ENCODE measurements around the gene ATG4B.
"Not testable (repeated sequence)": the region's sequence is repeated elsewhere in the genome, so short reads cannot be mapped to it uniquely, and the experiment has no call there.

ATG4B gene

GRCh38 chr2:241660593-241661213, 23.2 kb downstream of the ATG4B start:
- peaks cover 32% of the 10 kb centered on the region for H3K4me1 ChIP-seq (ENCODE audit: insufficient read depth, insufficient read length)
- TF ChIP-seq ZNF274 (IDR thresholded peaks at IDR 0.05; ENCODE audit: low read depth, low read length) (no peak), YY1 (IDR thresholded peaks at IDR 0.05; ENCODE audit: insufficient read depth, insufficient read length) (no peak), SUZ12 (IDR thresholded peaks at IDR 0.05; ENCODE audit: extremely low read depth, insufficient read depth, insufficient read length) (no peak)
- H3K36me3 ChIP-seq (ENCODE audit: insufficient read depth, insufficient read length, low read length): peaks cover 59% of the 10 kb centered on the region
- no peak for DNase-seq (ENCODE audit: low read depth, low spot score)
- no peak overlapping the region for H3K9ac ChIP-seq (ENCODE audit: insufficient read length, low read depth)
- no peaks in the 10 kb centered on the region for H3K9me3 ChIP-seq (ENCODE audit: insufficient read depth, low read length)
- no peaks in the 10 kb centered on the region for H3K27me3 ChIP-seq (ENCODE audit: insufficient read depth, insufficient read length)
- H3K4me3 ChIP-seq (ENCODE audit: insufficient read length, low read depth): no peak overlapping the region

DNA sequence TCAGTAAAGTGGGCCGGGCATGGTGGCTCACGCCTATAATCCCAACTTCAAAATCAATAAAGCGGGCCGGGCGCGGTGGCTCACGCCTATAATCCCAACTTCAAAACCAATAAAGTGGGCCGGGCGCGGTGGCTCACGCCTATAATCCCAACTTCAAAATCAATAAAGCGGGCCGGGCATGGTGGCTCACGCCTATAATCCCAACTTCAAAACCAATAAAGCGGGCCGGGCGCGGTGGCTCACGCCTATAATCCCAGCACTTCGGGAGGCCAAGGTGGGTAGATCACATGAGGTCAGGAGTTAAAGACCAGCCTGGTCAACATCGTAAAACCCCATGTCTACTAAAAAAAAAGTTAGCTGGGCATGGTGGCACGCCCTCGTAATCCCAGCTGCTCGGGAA, 25.2 kb downstream of the ATG4B start:
- H3K4me3 ChIP-seq (ENCODE audit: insufficient read length, low read depth); H3K9ac ChIP-seq (ENCODE audit: insufficient read length, low read depth): not testable (repeated sequence)
- peaks cover 63% of the 10 kb centered on the region for H3K36me3 ChIP-seq (ENCODE audit: insufficient read depth, insufficient read length, low read length)

GRCh38 chr2:241665731-241666440, 28.4 kb downstream of the ATG4B start:
- Histone ChIP-seq H3K4me1 (ENCODE audit: insufficient read depth, insufficient read length) (peaks cover 12% of the 10 kb centered on the region), H3K9ac (ENCODE audit: insufficient read length, low read depth) (no peak overlapping the region), H3K27me3 (ENCODE audit: insufficient read depth, insufficient read length) (no peaks in the 10 kb centered on the region), H3K4me3 (ENCODE audit: insufficient read length, low read depth) (no peak overlapping the region), H3K36me3 (ENCODE audit: insufficient read depth, insufficient read length, low read length) (peaks cover 66% of the 10 kb centered on the region), H3K9me3 (ENCODE audit: insufficient read depth, low read length) (no peaks in the 10 kb centered on the region)
- TF ChIP-seq SUZ12 (IDR thresholded peaks at IDR 0.05; ENCODE audit: extremely low read depth, insufficient read depth, insufficient read length) (no peak), YY1 (IDR thresholded peaks at IDR 0.05; ENCODE audit: insufficient read depth, insufficient read length) (no peak), ZNF274 (IDR thresholded peaks at IDR 0.05; ENCODE audit: low read depth, low read length) (no peak)
- no peak for DNase-seq (ENCODE audit: low read depth, low spot score)

More for the DNA sequence above, 25.2 kb downstream of the ATG4B start:
- not testable (repeated sequence) for DNase-seq (ENCODE audit: low read depth, low spot score); H3K27me3 ChIP-seq (ENCODE audit: insufficient read depth, insufficient read length); H3K9me3 ChIP-seq (ENCODE audit: insufficient read depth, low read length)
- H3K4me1 ChIP-seq (ENCODE audit: insufficient read depth, insufficient read length): peaks cover 32% of the 10 kb centered on the region

- no peaks in the 10 kb centered on the region for H3K9me3 ChIP-seq (ENCODE audit: insufficient read depth, low read length)
- peaks cover 11% of the 10 kb centered on the region for H3K4me1 ChIP-seq (ENCODE audit: insufficient read depth, insufficient read length)
- DNase-seq (ENCODE audit: low read depth, low spot score): no peak
- no peaks in the 10 kb centered on the region for H3K27me3 ChIP-seq (ENCODE audit: insufficient read depth, insufficient read length)
- peaks cover 66% of the 10 kb centered on the region for H3K36me3 ChIP-seq (ENCODE audit: insufficient read depth, insufficient read length, low read length)
- no peak overlapping the region for H3K4me3 ChIP-seq (ENCODE audit: insufficient read length, low read depth)
- H3K9ac ChIP-seq (ENCODE audit: insufficient read length, low read depth): no peak overlapping the region
- TF ChIP-seq YY1 (IDR thresholded peaks at IDR 0.05; ENCODE audit: insufficient read depth, insufficient read length) (no peak), ZNF274 (IDR thresholded peaks at IDR 0.05; ENCODE audit: low read depth, low read length) (no peak), SUZ12 (IDR thresholded peaks at IDR 0.05; ENCODE audit: extremely low read depth, insufficient read depth, insufficient read length) (no peak)
Observed at GRCh38 chr2:241666627-241667400, 29.3 kb downstream of the ATG4B start.

- Histone ChIP-seq H3K9ac (ENCODE audit: insufficient read length, low read depth) (no peak overlapping the region), H3K36me3 (ENCODE audit: insufficient read depth, insufficient read length, low read length) (peaks cover 77% of the 10 kb centered on the region), H3K9me3 (ENCODE audit: insufficient read depth, low read length) (no peaks in the 10 kb centered on the region), H3K27me3 (ENCODE audit: insufficient read depth, insufficient read length) (no peaks in the 10 kb centered on the region), H3K4me1 (ENCODE audit: insufficient read depth, insufficient read length) (peaks cover 11% of the 10 kb centered on the region), H3K4me3 (ENCODE audit: insufficient read length, low read depth) (no peak overlapping the region)
- DNase-seq (ENCODE audit: low read depth, low spot score): no peak
- TF ChIP-seq YY1 (IDR thresholded peaks at IDR 0.05; ENCODE audit: insufficient read depth, insufficient read length) (no peak), SUZ12 (IDR thresholded peaks at IDR 0.05; ENCODE audit: extremely low read depth, insufficient read depth, insufficient read length) (no peak), ZNF274 (IDR thresholded peaks at IDR 0.05; ENCODE audit: low read depth, low read length) (no peak)
Observed at GRCh38 chr2:241668354-241668753, 30.9 kb downstream of the ATG4B start.

DNA sequence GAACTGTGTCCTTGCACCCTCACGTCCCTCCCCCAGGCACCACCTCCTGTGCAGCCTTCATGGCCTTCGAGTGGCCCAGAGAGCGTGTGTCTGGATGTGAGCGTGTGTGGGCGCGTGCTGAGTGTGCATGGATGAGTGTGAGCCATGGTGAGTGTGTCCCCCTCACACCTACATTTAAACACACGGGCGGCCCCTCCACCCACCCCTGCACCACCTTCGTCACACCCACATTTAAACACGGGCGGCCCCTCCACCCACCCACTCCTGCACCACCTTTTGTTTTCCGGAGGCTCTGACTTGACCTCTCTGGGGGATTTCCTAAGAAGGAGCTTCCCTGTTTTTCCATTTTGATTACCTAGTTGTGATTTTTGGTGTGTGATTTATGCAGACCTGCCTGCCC, 31.3 kb downstream of the ATG4B start:
- TF ChIP-seq SUZ12 (IDR thresholded peaks at IDR 0.05; ENCODE audit: extremely low read depth, insufficient read depth, insufficient read length): no peak
- TF ChIP-seq ZNF274 (IDR thresholded peaks at IDR 0.05; ENCODE audit: low read depth, low read length): no peak
- no peak for TF ChIP-seq YY1 (IDR thresholded peaks at IDR 0.05; ENCODE audit: insufficient read depth, insufficient read length)
- Histone ChIP-seq H3K9ac (ENCODE audit: insufficient read length, low read depth) (no peak overlapping the region), H3K4me3 (ENCODE audit: insufficient read length, low read depth) (no peak overlapping the region), H3K9me3 (ENCODE audit: insufficient read depth, low read length) (no peaks in the 10 kb centered on the region), H3K4me1 (ENCODE audit: insufficient read depth, insufficient read length) (peaks cover 11% of the 10 kb centered on the region), H3K36me3 (ENCODE audit: insufficient read depth, insufficient read length, low read length) (peaks cover 80% of the 10 kb centered on the region), H3K27me3 (ENCODE audit: insufficient read depth, insufficient read length) (no peaks in the 10 kb centered on the region)
- no peak for DNase-seq (ENCODE audit: low read depth, low spot score)
